HepG2 (cell line): ENCODE measurements around the gene CST11. TPM values are rescaled to one million over a fixed set of nuclear protein-coding genes. Genes with fewer than 3 reads are reported as not detected.

Experiments
- CCAR2 ChIP-seq: fragments of 200-400 bp; formaldehyde crosslinking; optimal IDR thresholded peaks from 2 replicates; pipeline ENCODE3; 2018; ENCODE audit warnings: low read depth, mild to moderate bottlenecking, low read length, moderate library complexity
- CEBPG ChIP-seq: IDR thresholded peaks from 2 replicates; pipeline ENCODE4 v1.6.1; 2016
- CHD2 ChIP-seq: IDR thresholded peaks from 2 replicates; pipeline ENCODE4 v1.6.1; 2011; ENCODE audit warnings: low read depth, low read length, improper control_type of control experiment
- DMAP1 ChIP-seq: IDR thresholded peaks from 2 replicates; pipeline ENCODE4 v1.6.1; 2016
- FOXA1 ChIP-seq, 2 experiments: fragments of 450-650 bp in 1 of 2; sonication (generic) in 1 of 2; formaldehyde crosslinking in 1 of 2; IDR thresholded peaks; 2 replicates each; pipeline versions ENCODE4 v1.4.0 to v1.6.1; 2016 to 2020; ENCODE audit warnings: missing genetic modification reagents in 1 of 2
- FOXP1 ChIP-seq, 2 experiments: fragments of 450-650 bp in 1 of 2; IDR thresholded peaks; 2 replicates each; pipeline ENCODE4 v1.6.1; 2017 to 2018; ENCODE audit warnings: antibody characterized with exemption in 1 of 2
- GPN1 ChIP-seq: sonication (generic); formaldehyde crosslinking; IDR thresholded peaks from 2 replicates; pipeline ENCODE4 v1.5.1; 2020; ENCODE audit warnings: missing genetic modification reagents, borderline replicate concordance
- HDAC2 ChIP-seq: sonication (generic); formaldehyde crosslinking; IDR thresholded peaks from 2 replicates; pipeline ENCODE4 v1.4.0; 2020; ENCODE audit warnings: missing genetic modification reagents
- IKZF5 ChIP-seq: IDR thresholded peaks from 2 replicates; pipeline ENCODE4 v1.6.1; 2018; ENCODE audit warnings: missing genetic modification reagents, mild to moderate bottlenecking, missing compliant biosample characterization
- KLF11 ChIP-seq: IDR thresholded peaks from 2 replicates; pipeline ENCODE4 v1.6.1; 2016; ENCODE audit warnings: missing compliant biosample characterization
- MYNN ChIP-seq: sonication (generic); formaldehyde crosslinking; IDR thresholded peaks from 2 replicates; pipeline ENCODE4 v1.4.0; 2020; ENCODE audit warnings: mild to moderate bottlenecking, low read depth, missing genetic modification reagents
- NFKBIZ ChIP-seq: IDR thresholded peaks from 2 replicates; pipeline ENCODE4 v1.6.1; 2018; ENCODE audit warnings: missing genetic modification reagents, missing compliant biosample characterization
- POLR2G ChIP-seq: fragments of 200-400 bp; formaldehyde crosslinking; IDR thresholded peaks from 2 replicates; pipeline ENCODE4 v1.6.1; 2018; ENCODE audit warnings: mild to moderate bottlenecking, low read depth, low read length, moderate library complexity
- PPARG ChIP-seq: conservative IDR thresholded peaks from 2 replicates; pipeline ENCODE4 v1.6.1; 2016; ENCODE audit warnings: missing biosample characterization, missing genetic modification reagents
- RBM22 ChIP-seq: fragments of 200-400 bp; formaldehyde crosslinking; optimal IDR thresholded peaks from 2 replicates; pipeline ENCODE3; 2017; ENCODE audit warnings: mild to moderate bottlenecking, low read length, moderate library complexity
- RFXANK ChIP-seq: IDR thresholded peaks from 2 replicates; pipeline ENCODE4 v1.6.1; 2016
- RXRB ChIP-seq: IDR thresholded peaks from 2 replicates; pipeline ENCODE4 v1.6.1; 2016; ENCODE audit warnings: borderline replicate concordance, missing genetic modification reagents, missing compliant biosample characterization
- SNAI1 ChIP-seq: sonication (generic); formaldehyde crosslinking; IDR thresholded peaks from 2 replicates; pipeline ENCODE4 v1.5.0; 2020; ENCODE audit warnings: mild to moderate bottlenecking, missing genetic modification reagents, borderline replicate concordance
- THAP11 ChIP-seq: IDR thresholded peaks from 2 replicates; pipeline ENCODE4 v1.6.1; 2016; ENCODE audit warnings: missing biosample characterization, missing genetic modification reagents
- XBP1 ChIP-seq: sonication (generic); formaldehyde crosslinking; IDR thresholded peaks from 2 replicates; pipeline ENCODE4 v1.5.0; 2020; ENCODE audit warnings: missing genetic modification reagents
- XRCC5 ChIP-seq: fragments of 200-400 bp; formaldehyde crosslinking; optimal IDR thresholded peaks from 2 replicates; pipeline ENCODE3; 2017; ENCODE audit warnings: mild to moderate bottlenecking, low read length
- ZEB1 ChIP-seq: IDR thresholded peaks from 2 replicates; pipeline ENCODE4 v1.6.1; 2012; ENCODE audit warnings: mild to moderate bottlenecking, low read depth, inconsistent platforms; ENCODE audit not compliant: insufficient replicate concordance
- ZSCAN25 ChIP-seq: sonication (generic); formaldehyde crosslinking; IDR thresholded peaks from 2 replicates; pipeline ENCODE4 v1.8.0; 2022; ENCODE audit warnings: mild to moderate bottlenecking, missing genetic modification reagents
- polyA plus RNA-seq, 8 experiments: library from polyadenylated mRNA; depleted of rRNA in 3 of 8; stranded (reverse) in 7 of 8; unstranded in 1 of 8; fragments of >200 nt; fragmentation: Illumina TruSeq in 4 of 8; extraction: Trizol in 4 of 8; gene quantifications; 2 replicates each; pipeline versions ENCODE4 v1.2.1 to v1.2.3, GENCODE V29; 2011 to 2016; ENCODE audit warnings: low read depth in 4 of 8, missing spikeins in 1 of 8, mixed read lengths in 1 of 8; ENCODE audit not compliant: insufficient read depth in 1 of 8
- total RNA-seq, 5 experiments: library from RNA; depleted of rRNA; stranded (reverse); fragments of >200 nt; fragmentation: Illumina TruSeq; extraction: Trizol; gene quantifications; 2 replicates each; pipeline ENCODE4 v1.2.3, GENCODE V29; 2016; ENCODE audit warnings: low read depth in 1 of 5
- TF ChIP-seq, protein P1 (sequence below), 2 experiments: sonication (generic) in 1 of 2; formaldehyde crosslinking in 1 of 2; IDR thresholded peaks; 2 replicates each; pipeline versions ENCODE4 v1.5.1 to v1.6.1; 2011 to 2020; ENCODE audit warnings: borderline replicate concordance in 1 of 2, low read depth in 1 of 2, low read length in 1 of 2, mild to moderate bottlenecking in 1 of 2, missing genetic modification reagents in 1 of 2, moderate library complexity in 1 of 2
- TF ChIP-seq, protein P2 (sequence below): sonication (generic); formaldehyde crosslinking; IDR thresholded peaks from 2 replicates; pipeline ENCODE4 v1.4.0; 2020; ENCODE audit warnings: missing genetic modification reagents, borderline replicate concordance
- TF ChIP-seq, protein P3 (sequence below): IDR thresholded peaks from 2 replicates; pipeline ENCODE4 v1.6.1; 2016; ENCODE audit warnings: mild to moderate bottlenecking

CST11 gene
- total and polyA plus RNA-seq, 2 of the 13 experiments (the other 11 are each of a cell fraction or from before 2014, with no cell fraction given) = not detected

GRCh38 chr20:23412026-23412425 is 40.6 kb downstream of the CST11 start (continued):
- TF ChIP-seq, protein P1, sequence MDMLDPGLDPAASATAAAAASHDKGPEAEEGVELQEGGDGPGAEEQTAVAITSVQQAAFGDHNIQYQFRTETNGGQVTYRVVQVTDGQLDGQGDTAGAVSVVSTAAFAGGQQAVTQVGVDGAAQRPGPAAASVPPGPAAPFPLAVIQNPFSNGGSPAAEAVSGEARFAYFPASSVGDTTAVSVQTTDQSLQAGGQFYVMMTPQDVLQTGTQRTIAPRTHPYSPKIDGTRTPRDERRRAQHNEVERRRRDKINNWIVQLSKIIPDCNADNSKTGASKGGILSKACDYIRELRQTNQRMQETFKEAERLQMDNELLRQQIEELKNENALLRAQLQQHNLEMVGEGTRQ (IDR thresholded peaks at IDR 0.05; ENCODE audit: low read depth, low read length) = peak; percentile 68; the same call in 1 of the 2 replicates
- TF ChIP-seq, protein P1 (CRISPR knock-in tag; IDR thresholded peaks at IDR 0.05; ENCODE audit: borderline replicate concordance) = peak; percentile 59; the same call in 1 of the 2 replicates
- TF ChIP-seq FOXA1 (IDR thresholded peaks at IDR 0.05) (no peak), FOXA1 (CRISPR knock-in tag; IDR thresholded peaks at IDR 0.05) (peak; percentile 52; the same call in 1 of the 2 replicates), RFXANK (no peak), CEBPG (CRISPR knock-in tag) (peak; percentile 83), HDAC2 (CRISPR knock-in tag) (peak; percentile 69), POLR2G (no peak), FOXP1 (IDR thresholded peaks at IDR 0.05) (no peak), FOXP1 (CRISPR knock-in tag; IDR thresholded peaks at IDR 0.05) (peak; percentile 62; the same call in 1 of the 2 replicates), THAP11 (CRISPR knock-in tag) (peak; percentile 70), RBM22 (peak; percentile 63), XBP1 (CRISPR knock-in tag) (0 out of 2 replicates have a peak, but pooled peaks have one; percentile 29), SNAI1 (CRISPR knock-in tag) (no peak), DMAP1 (CRISPR knock-in tag) (0 out of 2 replicates have a peak, but pooled peaks have one; percentile 46), ZEB1 (no peak), MYNN (CRISPR knock-in tag) (no peak), IKZF5 (0 out of 2 replicates have a peak, but pooled peaks have one; percentile 24), ZSCAN25 (no peak), CHD2 (no peak), PPARG (0 out of 2 replicates have a peak, but pooled peaks have one; percentile 20), RXRB (peak; percentile 78; the same call in 1 of the 2 replicates), NFKBIZ (CRISPR knock-in tag) (0 out of 2 replicates have a peak, but pooled peaks have one; percentile 49), GPN1 (CRISPR knock-in tag) (no peak), XRCC5 (no peak), CCAR2 (no peak), KLF11 (CRISPR knock-in tag) (0 out of 2 replicates have a peak, but pooled peaks have one; percentile 42)
- TF ChIP-seq, protein P2, sequence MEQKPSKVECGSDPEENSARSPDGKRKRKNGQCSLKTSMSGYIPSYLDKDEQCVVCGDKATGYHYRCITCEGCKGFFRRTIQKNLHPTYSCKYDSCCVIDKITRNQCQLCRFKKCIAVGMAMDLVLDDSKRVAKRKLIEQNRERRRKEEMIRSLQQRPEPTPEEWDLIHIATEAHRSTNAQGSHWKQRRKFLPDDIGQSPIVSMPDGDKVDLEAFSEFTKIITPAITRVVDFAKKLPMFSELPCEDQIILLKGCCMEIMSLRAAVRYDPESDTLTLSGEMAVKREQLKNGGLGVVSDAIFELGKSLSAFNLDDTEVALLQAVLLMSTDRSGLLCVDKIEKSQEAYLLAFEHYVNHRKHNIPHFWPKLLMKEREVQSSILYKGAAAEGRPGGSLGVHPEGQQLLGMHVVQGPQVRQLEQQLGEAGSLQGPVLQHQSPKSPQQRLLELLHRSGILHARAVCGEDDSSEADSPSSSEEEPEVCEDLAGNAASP (CRISPR knock-in tag) = peak; percentile 72; the same call in 1 of the 2 replicates
- TF ChIP-seq, protein P3, sequence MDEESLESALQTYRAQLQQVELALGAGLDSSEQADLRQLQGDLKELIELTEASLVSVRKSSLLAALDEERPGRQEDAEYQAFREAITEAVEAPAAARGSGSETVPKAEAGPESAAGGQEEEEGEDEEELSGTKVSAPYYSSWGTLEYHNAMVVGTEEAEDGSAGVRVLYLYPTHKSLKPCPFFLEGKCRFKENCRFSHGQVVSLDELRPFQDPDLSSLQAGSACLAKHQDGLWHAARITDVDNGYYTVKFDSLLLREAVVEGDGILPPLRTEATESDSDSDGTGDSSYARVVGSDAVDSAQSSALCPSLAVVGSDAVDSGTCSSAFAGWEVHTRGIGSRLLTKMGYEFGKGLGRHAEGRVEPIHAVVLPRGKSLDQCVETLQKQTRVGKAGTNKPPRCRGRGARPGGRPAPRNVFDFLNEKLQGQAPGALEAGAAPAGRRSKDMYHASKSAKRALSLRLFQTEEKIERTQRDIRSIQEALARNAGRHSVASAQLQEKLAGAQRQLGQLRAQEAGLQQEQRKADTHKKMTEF (CRISPR knock-in tag) = peak; percentile 60; the same call in 1 of the 2 replicates
